Activated CD8-positive, alpha-beta memory T cell treated with anti-CD3 and anti-CD28 coated beads for 48 hours (primary cell): ENCODE measurements around the gene EXOC3.
"Not testable (repeated sequence)": the region's sequence is repeated elsewhere in the genome, so short reads cannot be mapped to it uniquely, and the experiment has no call there.

Experiments
- DNase-seq, 3 experiments: peaks; one replicate each; pipeline ENCODE4 v3.0.0-alpha.2; 2020; ENCODE audit warnings: low read depth in 2 of 3, low spot score in 2 of 3

The EXOC3 gene

DNA sequence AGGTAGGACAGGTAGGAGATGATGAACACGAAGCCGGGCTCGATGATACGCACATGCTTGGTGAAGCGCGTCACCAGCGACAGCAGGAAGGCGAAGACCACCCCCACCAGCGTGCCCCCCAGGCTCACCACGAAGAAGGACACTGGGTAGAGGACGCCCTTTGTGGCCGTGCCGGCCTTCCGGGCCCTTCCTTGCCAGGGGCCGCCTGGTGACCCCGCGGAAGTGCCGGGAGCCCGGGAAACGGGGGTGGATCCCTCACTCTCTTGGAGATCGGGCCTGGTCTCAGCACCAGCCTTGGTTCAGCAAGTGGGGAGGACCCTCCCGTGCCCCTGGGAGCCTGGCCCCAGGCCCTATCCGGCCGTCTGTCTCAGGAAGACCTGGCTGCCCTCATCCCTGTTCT is 41.6 kb downstream of the EXOC3 start:
- DNase-seq: no peak

DNA sequence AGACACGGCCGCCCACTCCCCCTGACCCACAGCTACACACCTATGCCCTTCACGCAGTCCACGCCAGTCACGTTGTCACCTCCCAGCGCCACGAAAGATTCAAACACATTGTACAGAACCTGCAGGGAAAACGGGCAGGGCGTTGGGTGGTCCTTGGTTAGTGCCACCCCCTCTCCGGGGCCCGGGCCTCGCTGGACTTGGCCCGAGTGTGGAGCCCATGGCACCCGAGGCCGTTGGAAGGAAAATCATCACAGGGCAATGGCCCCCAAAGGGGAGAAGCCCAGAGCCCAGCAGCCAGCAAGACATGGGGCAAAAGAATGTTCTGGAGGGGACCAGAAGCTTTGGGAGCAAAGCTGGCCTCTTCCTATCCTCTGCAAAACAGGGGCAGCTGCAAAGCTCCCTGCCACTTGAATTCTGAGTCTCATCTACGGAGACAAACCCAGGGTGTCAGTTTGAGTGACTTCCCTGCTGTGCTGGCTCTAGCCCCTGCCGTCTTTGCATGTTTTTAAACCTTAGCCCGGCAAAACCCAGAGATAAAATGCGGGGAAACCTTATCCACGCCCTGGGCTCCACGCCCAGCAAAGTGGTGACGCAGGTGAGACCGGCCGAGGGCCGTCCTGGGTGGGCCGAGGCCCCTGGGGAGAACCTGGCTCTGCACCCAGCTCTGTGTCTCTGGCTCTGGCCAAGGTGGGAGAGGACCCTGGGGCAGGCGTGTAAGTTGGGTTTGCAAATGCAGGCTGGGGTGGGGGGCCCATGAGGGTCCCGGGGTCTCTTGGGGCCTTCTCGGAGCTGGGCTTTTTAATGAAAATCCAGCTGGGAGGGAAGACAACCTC is 42.4 kb downstream of the EXOC3 start:
- DNase-seq: no peak

DNA sequence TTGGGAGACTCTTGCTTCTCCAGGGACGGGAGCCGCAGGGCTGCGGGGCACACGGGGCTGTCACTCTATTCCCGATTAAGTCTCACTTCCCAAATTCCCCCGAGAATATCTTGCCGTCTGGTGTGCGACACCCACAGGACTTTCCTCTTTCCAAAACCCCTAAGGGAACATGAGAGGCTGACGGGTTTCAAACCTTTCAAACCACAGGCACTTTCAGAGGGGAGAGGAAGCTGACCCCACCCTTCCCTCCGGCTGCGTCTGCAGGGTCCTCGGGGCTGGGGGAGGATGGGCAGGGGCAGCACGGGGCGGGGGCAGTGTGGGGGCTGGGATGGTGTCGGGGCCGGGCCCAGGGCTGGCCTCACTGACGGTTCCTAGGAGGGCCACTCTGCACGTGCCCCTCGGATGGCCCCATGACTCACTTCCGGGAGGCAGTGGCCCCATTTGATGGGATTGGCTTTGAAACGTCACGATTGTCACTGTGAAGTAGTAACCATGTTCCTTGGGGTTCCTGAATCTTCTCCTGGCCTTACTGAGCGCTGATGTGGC is 43.0 kb downstream of the EXOC3 start:
- DNase-seq: no peak

DNA sequence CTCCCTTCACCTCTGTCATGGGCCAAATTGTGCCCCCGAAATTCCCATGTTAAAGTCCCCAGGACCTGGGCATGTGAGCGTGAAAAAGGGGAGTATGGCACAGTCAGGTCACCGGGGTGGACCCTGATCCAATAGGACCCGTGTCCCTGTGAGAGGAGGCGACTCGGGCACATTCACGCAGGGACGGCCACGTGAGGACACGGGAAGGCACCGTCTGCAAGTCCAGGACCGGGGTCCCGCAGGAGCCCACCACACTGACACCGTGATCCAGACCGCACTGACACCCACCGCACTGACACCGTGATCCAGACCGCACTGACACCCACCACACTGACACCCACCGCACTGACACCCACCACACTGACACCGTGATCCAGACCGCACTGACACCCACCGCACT is 43.6 kb downstream of the EXOC3 start:
- not testable (repeated sequence) for DNase-seq

DNA sequence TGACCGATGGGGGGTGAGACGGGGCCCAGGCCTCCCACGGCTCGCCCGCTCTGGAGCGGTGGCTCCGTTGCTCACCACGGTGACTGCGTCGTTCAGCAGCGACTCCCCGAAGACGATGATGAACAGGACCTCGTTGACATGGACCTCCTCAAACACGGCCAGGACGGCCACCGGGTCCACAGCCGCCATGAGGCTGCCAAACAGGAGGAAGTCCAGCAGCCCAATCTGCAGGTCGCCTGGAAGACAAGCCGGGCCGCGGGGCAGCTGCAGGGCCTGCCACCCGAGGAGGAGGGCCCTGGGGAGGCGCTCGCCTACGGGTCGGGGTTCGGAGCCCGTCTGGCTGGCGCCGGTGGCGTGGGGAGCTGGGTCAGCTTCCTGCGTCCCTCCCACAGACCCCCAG is 45.3 kb downstream of the EXOC3 start:
- DNase-seq: no peak

DNA sequence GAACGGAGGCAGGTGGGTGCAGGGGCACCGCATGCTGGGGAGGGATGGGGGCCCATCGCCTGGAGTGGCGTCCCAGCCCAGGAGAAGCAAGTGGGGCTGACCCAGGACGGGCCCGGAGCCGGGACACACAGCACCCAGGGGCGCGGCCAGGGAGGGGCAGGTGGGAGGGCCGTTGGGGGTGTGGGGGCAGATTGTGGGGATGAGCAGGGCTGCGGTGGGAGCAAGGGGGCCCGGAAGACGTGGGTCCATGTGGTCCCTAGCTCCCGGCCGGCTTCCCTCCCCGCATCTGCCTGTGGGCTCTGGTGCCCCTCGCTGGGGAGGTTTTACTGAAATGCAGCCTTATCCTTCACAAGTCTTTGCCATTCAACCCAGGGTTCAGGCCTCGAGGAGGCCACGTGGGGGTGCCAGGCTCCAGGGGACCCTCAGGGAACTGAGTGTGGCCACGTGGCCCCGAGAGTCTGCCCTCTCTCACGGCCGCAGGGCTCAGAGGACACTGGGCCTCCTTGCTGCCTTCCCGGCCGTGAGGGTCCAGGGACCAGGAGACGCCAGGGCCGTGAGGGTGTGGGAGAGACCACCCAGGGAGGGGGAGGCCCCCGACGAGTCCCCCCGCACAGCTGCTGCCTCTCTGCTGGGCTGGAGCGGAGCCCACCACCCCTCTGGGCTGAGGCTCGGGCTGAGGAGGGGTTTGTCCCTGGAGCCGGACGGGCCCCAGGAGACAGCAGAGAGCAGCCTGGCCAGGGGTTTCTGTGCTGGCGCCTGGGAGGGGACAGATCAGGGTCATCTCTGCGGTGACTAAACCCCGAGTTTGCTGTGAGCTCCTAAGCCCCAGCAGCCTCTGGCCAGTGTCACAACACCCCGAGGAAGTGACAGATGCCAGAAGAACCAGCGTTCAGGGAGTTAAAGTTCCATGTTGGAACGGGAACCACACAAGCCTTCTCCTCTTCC is 46.0 kb downstream of the EXOC3 start:
- DNase-seq: no peak

DNA sequence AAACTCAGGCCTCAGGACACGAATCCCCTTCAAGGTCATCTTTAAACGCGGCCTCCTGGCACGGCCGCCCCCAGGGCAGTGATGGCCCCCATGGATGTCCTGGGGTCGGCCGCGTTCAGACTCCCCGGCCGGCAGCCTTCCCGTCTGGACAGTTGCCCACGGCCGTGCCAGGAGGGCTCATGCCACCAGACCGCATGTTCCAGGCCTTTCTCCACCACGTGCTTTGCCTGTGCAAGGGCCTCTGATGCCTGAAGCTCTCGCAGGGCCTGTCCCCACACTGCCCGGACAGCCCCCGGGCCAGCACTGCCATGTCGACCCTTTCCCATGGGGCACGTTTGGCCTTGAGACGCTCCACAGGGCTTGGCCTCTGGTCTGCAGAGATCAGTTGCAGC is 46.7 kb downstream of the EXOC3 start:
- no peak for DNase-seq

DNA sequence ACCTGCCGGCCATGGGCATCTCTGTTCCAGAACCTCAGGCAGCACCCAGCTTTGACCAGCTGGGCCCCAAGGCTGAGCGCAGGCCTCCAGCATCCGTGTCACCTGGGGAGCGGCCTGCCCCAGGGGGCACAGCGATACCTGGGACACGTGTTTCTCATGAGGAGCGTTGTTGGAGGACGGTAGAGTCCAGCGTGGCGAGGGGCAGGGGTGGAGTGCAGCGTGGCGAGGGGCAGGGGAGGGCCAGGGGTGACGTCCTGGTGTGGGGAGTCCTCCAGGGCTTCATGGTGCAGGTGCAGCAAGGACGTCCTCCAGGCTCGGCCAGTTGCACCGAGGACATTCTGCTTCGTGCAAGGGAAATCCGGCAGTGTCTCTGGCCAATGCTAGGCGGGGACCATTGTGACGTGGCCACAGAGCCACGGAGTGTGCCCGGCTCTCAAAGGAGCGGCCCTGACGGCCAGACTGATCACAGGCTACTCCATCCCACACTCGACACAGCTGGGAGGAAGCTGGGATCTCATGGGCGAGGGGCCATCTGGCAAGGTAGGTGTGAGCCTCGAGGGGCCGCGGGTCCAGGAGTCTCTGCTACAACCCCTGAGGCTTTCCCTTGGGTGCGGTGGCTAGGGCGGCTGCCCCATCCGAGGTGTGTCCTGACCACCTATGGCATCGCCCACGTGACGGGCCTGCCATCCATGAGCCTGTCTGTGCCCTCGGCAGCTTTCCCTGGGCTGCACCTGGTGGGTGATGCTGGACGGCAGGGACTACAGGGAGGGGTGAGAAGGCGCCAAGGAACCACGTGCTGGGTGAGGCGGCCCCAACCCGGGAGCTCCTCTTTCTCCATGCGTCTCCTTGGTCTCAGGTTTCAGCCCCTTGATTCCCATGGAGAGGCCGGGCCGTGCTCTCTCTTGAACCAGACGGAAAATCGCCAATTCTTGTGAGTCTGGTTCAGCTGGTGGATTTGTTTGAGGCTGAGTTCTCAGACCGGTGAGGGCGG is 47.4 kb downstream of the EXOC3 start:
- DNase-seq: no peak

DNA sequence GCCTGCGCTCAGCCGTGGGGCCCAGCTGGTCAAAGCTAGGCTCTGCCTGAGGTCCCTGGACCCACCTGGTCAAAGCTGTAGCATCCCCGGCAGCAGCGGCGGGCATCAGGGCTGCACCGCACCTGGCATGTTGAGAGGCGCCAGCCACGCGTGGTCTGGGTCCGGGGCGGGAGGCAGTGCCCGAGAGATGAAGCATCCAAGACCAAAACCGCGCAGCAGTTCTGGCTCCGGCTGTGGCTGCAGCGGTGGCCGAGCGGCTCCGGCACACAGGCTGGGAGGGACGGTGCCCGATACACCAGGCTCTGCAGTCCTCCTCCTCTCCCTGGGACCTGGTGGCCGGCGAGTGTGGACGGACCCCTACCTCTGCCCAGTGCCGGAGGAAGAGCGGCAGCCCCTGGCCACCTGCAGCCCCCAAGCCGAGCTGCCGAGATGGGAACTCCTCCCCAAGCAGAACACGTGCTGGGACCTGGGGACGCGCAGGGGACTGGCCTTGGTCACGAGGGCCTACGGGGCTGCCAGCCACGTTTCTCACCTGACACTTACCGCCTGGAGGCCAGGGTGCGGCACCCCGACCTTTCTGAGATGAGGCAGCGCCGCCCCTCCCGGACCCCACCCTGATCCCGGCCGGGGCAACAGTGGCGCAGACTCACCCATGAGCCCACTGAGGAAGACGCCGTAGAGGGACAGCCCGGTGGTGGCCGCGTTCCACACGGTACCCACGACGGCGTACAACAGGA is 48.3 kb downstream of the EXOC3 start:
- DNase-seq: no peak

DNA sequence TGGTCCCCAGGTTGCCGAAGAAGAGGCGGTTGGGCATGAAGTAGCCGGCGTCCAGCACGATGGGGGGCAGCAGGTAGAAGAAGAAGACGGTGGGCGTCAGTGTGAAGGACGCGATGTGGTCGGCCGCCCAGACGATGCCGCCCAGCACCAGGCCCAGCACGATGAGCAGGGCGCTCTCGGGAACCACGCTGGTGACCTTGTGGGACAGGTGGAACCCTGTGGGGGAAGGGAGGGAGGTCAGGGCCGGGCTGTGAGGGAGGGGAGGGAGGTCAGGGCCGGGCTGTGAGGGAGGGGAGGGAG is 48.8 kb downstream of the EXOC3 start:
- no peak for DNase-seq

DNA sequence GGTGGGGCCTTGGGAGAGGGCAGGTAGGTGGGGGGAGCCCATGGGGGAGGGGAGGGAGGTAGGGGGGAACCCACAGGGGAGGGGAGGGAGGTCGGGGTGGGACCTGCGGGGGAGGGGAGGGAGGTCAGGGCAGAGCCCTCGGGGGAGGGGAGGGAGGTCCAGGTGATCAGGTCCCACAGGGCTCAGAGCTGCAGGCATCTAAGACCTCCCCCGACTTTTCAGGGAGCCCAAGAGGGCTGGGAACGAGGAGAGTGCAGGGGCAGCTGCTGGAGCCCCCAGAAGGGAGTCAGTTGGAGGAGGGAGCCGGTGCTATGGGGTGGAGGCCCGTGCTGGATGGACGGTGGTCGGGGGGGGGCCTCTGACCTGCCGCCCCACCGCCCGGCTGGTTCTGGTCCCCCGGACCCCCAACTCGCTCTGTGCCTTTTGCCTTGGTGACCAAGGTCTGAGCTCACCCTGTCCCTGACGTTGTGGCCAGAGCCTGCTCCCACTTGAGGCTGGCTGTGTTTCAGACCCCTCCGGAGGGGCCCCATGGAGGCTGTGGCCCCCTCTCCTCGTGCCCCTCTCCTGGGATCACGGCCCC is 49.4 kb downstream of the EXOC3 start:
- DNase-seq: no peak

DNA sequence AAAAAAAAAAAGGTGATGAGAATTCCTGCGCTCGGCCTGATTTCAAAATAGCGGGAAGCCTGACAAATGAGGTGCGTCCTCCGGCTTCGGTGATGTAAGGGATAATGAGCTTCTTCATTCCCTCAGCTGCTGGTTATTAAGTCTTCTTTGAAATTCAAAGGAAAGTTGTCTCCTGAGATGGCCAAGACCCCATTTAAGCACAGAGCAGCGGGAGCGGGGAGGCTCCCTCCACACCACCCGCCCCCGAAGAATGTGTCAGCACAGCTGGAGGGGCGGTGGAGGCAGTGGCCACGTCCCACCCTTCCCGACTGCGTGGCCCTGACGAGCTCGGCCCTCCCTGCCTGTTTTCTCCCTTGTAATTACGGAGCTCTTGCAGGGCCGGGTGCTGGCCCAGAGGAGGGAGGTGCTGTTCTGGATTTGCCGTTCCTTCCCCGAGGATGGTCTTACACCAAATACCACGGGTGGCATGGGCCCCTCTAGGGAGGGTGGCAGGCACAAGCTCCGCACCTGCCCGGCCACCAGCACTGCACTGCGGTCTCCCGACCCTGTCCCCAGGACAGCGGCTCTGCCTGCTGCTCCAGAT is 50.2 kb downstream of the EXOC3 start:
- DNase-seq: no peak

DNA sequence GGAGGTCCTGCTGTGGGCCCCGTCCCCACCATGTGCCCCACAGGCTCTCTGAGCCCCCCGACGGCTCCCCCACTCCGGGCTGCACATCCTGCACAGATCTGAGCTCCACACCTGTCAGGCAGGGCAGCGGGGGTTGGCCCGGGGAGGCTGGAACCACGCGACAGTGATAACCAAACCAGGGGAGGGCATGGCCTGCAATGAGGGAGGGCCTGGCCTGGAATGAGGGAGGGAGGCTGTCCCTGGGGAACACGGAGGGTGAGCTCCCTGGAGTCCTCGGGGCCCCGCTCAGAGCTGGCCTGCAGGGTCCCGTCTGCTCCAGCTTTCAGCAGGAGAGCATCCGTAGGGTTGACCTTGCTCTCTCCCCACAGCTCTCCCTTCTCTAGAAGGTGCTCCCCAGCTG is 50.8 kb downstream of the EXOC3 start:
- no peak for DNase-seq

DNA sequence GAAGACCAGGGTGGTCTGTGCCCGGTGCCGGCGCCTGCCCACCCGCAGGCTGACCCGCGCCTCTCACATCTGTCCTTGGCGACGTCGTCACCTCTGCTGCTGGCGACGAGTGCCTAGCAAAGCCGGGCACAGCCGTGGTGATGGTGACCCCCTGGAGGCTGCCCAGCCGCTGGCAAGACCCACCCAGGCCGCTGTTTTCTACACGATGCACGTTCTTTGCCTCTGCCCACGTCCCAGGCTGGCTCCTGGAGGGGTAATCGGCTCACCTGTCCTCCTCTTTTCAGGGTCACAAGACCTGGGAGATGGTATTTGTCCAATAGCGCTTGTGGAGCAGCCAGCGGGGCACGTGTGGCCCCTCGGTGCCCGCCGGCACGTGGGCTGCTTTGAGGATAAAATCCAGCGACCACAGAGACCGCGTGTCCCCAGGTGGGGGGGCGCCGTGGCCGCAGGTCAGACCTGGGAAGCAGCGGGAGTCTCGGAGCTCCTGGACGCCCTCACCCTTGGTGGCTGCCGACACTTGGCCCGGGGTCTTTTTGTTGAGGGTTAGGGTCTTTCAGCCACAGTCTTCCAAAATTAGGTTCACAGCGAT is 51.8 kb downstream of the EXOC3 start:
- DNase-seq: no peak

DNA sequence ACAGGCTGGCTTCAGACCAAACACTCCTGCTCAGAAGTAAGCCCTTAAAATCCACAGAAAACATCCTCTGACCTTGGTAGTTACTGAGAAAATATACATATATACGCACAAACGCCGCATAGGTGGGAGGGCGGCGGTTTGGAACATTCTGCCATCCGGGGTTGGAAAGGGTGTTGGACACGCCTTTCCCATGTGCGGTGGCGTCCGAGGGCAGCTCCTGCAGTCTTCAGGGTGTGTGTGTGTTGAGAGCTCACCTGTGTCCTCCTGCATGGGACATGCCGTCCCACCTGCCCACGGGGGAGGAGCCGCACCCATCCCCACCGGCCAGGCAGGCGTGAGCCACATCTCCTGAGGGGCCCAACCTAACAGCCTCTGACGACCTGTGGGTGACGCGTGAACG is 53.1 kb downstream of the EXOC3 start:
- no peak for DNase-seq

DNA sequence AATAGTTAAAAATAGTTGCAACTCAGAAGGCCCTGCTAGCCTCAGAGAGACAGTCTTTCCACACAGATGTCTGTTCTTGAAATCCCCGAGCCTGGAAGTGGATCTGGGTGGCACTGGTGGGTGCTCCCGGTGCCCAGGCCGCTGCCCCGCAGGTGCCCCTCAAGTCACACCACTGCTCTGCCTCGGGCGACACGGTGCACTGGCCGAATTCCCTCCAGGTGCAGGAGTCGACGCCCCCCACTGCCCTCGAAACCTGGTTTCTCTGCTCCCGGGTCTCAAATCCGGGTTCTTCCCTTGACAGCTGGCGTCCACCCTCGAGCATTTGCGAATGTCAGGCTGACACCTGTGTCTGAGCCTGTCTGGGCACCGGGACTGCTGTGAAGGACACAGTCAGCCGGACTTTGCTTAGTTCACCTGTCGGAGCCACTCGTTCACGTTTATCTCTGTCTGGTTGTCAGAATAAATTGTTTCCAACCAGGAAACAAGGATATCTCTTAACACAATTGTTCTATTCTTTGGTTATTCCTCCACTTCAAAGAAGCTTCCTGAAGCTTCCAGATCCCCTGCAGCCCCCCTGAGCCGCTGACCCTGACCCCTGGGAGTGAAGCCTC is 54.2 kb downstream of the EXOC3 start:
- no peak for DNase-seq

DNA sequence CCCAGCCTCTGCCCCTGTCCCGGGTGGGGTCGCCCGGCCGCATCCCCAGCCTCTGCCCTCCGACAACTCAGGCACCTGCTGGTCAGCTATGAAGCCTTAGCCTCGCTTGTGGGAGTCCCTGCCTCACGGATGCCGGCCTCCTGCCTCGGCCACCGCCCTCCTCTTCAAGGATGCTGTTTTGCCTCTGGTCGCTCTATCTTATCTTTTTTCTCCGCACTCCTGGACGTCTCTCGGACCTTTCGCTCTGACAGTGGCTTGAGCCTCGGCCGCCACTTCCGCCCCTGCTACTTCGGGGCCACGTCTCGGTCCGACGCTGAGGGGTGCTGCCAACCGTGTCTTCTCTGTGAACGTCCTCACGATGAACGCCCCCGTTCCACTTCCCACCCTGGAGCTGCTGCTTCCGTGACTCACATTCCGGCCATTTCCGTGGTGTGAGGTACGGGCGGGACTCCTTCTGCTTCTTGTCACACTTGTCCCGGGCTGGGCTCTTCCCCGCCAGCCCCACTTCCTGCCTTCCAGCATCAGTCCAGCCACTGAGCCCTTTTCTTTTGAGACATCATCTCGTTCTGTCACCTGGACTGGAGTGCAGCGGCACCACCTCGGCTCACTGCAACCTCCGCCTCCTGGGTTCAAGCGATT is 55.0 kb downstream of the EXOC3 start:
- DNase-seq: no peak
